Measurements from ENCODE around the gene ZNRF1.

- TF ChIP-seq CTCF (IDR thresholded peaks at IDR 0.05; ENCODE audit: control extremely low read depth in 1 of 3, insufficient read depth in 1 of 3, low read depth in 1 of 3, low read length in 3 of 3), result no peak
- TF ChIP-seq RAD21 (IDR thresholded peaks at IDR 0.05 in 1 of 2, conservative IDR thresholded peaks at IDR 0.05 in 1 of 2; ENCODE audit: low read depth in 2 of 2, low read length in 2 of 2), result no peak
- TF ChIP-seq JUND (IDR thresholded peaks at IDR 0.05; ENCODE audit: low read length), result no peak
- no peak for TF ChIP-seq CBX5 (IDR thresholded peaks at IDR 0.05; ENCODE audit: low read depth, low read length)
- no peak for TF ChIP-seq RFX5 (IDR thresholded peaks at IDR 0.05; ENCODE audit: borderline replicate concordance, low read depth, low read length)
- TF ChIP-seq CHD1 (IDR thresholded peaks at IDR 0.05; ENCODE audit: low read depth, low read length), result no peak
- TF ChIP-seq EZH2 (IDR thresholded peaks at IDR 0.05; ENCODE audit: low read depth, low read length, severe bottlenecking), result no peak
These were observed 115.5 kb downstream of the ZNRF1 start for GRCh38 chr16:75114179-75114945.

Measured in H1 (cell line).